Lower leg skin (tissue), 3 donors: Measurements from ENCODE around the gene ARNT2.

Source experiments
- POLR2A ChIP-seq, 2 donors: fragments of 450-650 bp; IDR thresholded peaks; one replicate each; pipeline ENCODE4 v1.6.1; 2016 to 2017; ENCODE audit warnings: antibody characterized with exemption in 2 of 2, mild to moderate bottlenecking in 1 of 2, moderate library complexity in 1 of 2
- TF ChIP-seq, protein P1 (sequence below), 3 donors: fragments of 450-650 bp; IDR thresholded peaks; one replicate each; pipeline ENCODE4 v1.5.1; 2016; ENCODE audit warnings: antibody characterized with exemption in 3 of 3, mild to moderate bottlenecking in 3 of 3, moderate library complexity in 2 of 3

DNA sequence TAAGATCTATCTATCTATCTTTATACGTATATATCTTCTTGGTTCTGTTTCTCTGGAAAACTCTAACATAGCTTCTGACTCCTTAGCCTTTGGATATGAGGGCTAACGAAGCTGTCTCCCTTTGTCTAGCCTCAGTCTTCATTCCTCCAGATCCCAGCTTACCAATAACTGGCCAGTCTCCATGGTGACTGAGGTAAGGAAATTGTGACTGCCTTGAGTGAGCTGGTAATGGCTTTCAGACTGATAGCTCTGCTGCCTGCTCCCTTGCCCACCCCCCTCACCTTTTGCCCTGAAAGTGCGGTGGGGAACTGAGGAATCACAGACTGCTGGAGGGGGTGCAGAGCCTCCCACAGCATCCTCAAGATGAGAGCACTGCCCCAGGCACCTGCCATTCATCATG is 225.2 kb downstream of the ARNT2 start:
- TF ChIP-seq, protein P1, sequence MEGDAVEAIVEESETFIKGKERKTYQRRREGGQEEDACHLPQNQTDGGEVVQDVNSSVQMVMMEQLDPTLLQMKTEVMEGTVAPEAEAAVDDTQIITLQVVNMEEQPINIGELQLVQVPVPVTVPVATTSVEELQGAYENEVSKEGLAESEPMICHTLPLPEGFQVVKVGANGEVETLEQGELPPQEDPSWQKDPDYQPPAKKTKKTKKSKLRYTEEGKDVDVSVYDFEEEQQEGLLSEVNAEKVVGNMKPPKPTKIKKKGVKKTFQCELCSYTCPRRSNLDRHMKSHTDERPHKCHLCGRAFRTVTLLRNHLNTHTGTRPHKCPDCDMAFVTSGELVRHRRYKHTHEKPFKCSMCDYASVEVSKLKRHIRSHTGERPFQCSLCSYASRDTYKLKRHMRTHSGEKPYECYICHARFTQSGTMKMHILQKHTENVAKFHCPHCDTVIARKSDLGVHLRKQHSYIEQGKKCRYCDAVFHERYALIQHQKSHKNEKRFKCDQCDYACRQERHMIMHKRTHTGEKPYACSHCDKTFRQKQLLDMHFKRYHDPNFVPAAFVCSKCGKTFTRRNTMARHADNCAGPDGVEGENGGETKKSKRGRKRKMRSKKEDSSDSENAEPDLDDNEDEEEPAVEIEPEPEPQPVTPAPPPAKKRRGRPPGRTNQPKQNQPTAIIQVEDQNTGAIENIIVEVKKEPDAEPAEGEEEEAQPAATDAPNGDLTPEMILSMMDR (IDR thresholded peaks at IDR 0.05): no peak
- no peak for TF ChIP-seq POLR2A (IDR thresholded peaks at IDR 0.05)
